Hematopoietic multipotent progenitor cell treated with erythropoietin and hydrocortisone succinate and interleukin-3 and kit ligand, for 15 days (in vitro differentiated cells): ENCODE measurements around the gene ADGRF1.
"Not testable (repeated sequence)": the region's sequence is repeated elsewhere in the genome, so short reads cannot be mapped to it uniquely, and the experiment has no call there.

Source experiments
- DNase-seq: peaks from one replicate; pipeline ENCODE4 v3.0.0-alpha.2; 2015; ENCODE audit warnings: low spot score

ADGRF1 gene

GRCh38 chr6:47042275-47042791 is at the start of gene ADGRF1:
Gene ADGRF1, minus strand, starts transcription at chr6:47042332. Its CDS starts 13,271 bp downstream, at chr6:47029061.
- no peak for DNase-seq

GRCh38 chr6:47090881-47091280 is 48.7 kb upstream of the ADGRF1 start:
- no peak for DNase-seq

GRCh38 chr6:47089473-47089872 is 47.3 kb upstream of the ADGRF1 start:
- not testable (repeated sequence) for DNase-seq

GRCh38 chr6:47086051-47086770 is 44.1 kb upstream of the ADGRF1 start:
- no peak for DNase-seq

GRCh38 chr6:47084610-47085009 is 42.5 kb upstream of the ADGRF1 start:
- no peak for DNase-seq

GRCh38 chr6:47083586-47084047 is 41.5 kb upstream of the ADGRF1 start:
- DNase-seq, result no peak

GRCh38 chr6:47080083-47080596 is 38.0 kb upstream of the ADGRF1 start:
- DNase-seq, result no peak

- DNase-seq, result no peak
Observed at GRCh38 chr6:47079638-47080037, 37.5 kb upstream of the ADGRF1 start.

- no peak for DNase-seq
Observed at GRCh38 chr6:47078991-47079390, 36.9 kb upstream of the ADGRF1 start.

- DNase-seq, result no peak
Observed at GRCh38 chr6:47076422-47077344, 34.6 kb upstream of the ADGRF1 start.

GRCh38 chr6:47075741-47076421 is 33.7 kb upstream of the ADGRF1 start:
- DNase-seq, result no peak

GRCh38 chr6:47075168-47075567 is 33.0 kb upstream of the ADGRF1 start:
- no peak for DNase-seq

GRCh38 chr6:47073125-47074110 is 31.3 kb upstream of the ADGRF1 start:
- DNase-seq, result no peak

GRCh38 chr6:47072667-47073066 is 30.5 kb upstream of the ADGRF1 start:
- no peak for DNase-seq

- no peak for DNase-seq
Observed at GRCh38 chr6:47071681-47072080, 29.5 kb upstream of the ADGRF1 start.

GRCh38 chr6:47070461-47070860 is 28.3 kb upstream of the ADGRF1 start:
- DNase-seq, result no peak

- no peak for DNase-seq
Observed at GRCh38 chr6:47069156-47069555, 27.0 kb upstream of the ADGRF1 start.

- no peak for DNase-seq
Observed at GRCh38 chr6:47066418-47066817, 24.3 kb upstream of the ADGRF1 start.

GRCh38 chr6:47064274-47064673 is 22.1 kb upstream of the ADGRF1 start:
- DNase-seq, result no peak

- no peak for DNase-seq
Observed at GRCh38 chr6:47062346-47062745, 20.2 kb upstream of the ADGRF1 start.
